IPS DF 6.9 (cell line): ENCODE data around the gene PLA2G4A.

Experiments
- DNase-seq: peaks from one replicate; pipeline ENCODE4 v3.0.0-alpha.2; 2013; ENCODE audit warnings: low read depth, low spot score
- H3K27ac ChIP-seq: one replicate; pipeline ENCODE4 v1.5.1; 2013; ENCODE audit warnings: low read length, control low read depth
- H3K27me3 ChIP-seq: 2 replicates; pipeline ENCODE4 v1.6.1; 2013; ENCODE audit warnings: mild to moderate bottlenecking, low read length; ENCODE audit not compliant: control insufficient read depth, insufficient read depth
- H3K36me3 ChIP-seq: 2 replicates; pipeline ENCODE4 v1.6.1; 2013; ENCODE audit warnings: low read length; ENCODE audit not compliant: control insufficient read depth, insufficient read depth
- H3K4me1 ChIP-seq: 2 replicates; pipeline ENCODE4 v1.6.1; 2013; ENCODE audit warnings: low read length; ENCODE audit not compliant: control insufficient read depth, insufficient read depth
- H3K4me3 ChIP-seq: 2 replicates; pipeline ENCODE4 v1.5.1; 2013; ENCODE audit warnings: mild to moderate bottlenecking, low read length
- H3K9me3 ChIP-seq: 2 replicates; pipeline ENCODE4 v1.6.1; 2013; ENCODE audit warnings: low read length, inconsistent platforms; ENCODE audit not compliant: control insufficient read depth, insufficient read depth
- WGBS: extraction: QIAGEN DNeasy Blood & Tissue Kit; methylation state at CpG from one replicate; pipeline ENCODE4 v1.1.7; 2013; ENCODE audit warnings: mixed read lengths, missing lambda C conversion rate; ENCODE audit not compliant: insufficient read length, insufficient coverage; 5-methylcytosine and 5-hydroxymethylcytosine counted together

The PLA2G4A gene

DNA sequence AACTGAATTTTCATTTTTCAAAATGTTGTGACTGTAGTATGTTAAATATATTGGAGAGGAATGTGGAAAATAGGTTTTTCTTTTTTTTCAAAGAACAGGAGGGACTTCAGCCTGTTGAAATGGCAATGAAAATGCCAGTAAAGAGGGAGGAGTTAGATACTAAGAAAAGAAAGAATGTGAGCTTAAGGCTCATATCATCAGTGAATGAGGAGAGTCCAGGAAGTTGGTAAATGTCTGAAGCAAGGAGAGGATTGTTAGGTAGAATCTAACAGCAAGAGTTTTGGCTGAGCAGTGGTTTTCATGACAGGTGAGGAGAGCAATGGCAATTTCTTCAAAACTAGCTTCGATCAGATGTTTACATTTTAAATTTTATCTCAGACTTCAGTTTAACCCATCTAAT, 43.0 kb downstream of the PLA2G4A start:
- no peak for DNase-seq
- H3K4me3 ChIP-seq: no peak overlapping the region
- H3K27me3 ChIP-seq: no peaks in the 10 kb centered on the region
- peaks cover 1% of the 10 kb centered on the region; the same call in 1 of the 2 replicates for H3K4me1 ChIP-seq
- no peak overlapping the region for H3K27ac ChIP-seq
- H3K36me3 ChIP-seq: no peaks in the 10 kb centered on the region
- H3K9me3 ChIP-seq: no peaks in the 10 kb centered on the region
- no CpG with 5 or more reads among the region's 1 CpG for WGBS

DNA sequence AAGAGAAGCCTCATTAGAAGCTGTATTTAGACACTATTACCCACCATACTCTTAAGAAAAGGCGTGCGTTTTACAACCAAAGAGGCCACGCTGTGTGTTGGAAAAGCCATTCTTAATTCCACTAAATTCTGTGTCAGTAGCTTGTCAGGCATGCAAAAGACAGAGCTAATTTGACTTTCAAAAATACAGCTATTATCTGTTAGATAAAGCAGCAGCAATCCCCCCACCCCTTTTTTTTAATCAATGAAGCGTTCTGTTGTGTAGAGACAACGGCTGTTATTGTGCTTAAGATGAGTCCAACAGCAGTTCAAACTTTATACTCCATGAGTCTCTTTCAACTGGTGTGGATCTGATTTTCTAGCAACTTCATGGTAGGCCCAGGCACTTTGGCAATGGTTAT, 43.5 kb downstream of the PLA2G4A start:
- H3K9me3 ChIP-seq: no peaks in the 10 kb centered on the region
- no peaks in the 10 kb centered on the region for H3K27me3 ChIP-seq
- H3K4me3 ChIP-seq: no peak overlapping the region
- no peak for DNase-seq
- H3K36me3 ChIP-seq: no peaks in the 10 kb centered on the region
- no peak overlapping the region for H3K27ac ChIP-seq
- no CpG with 5 or more reads among the region's 5 CpGs for WGBS
- H3K4me1 ChIP-seq: peaks cover 1% of the 10 kb centered on the region; the same call in 1 of the 2 replicates

DNA sequence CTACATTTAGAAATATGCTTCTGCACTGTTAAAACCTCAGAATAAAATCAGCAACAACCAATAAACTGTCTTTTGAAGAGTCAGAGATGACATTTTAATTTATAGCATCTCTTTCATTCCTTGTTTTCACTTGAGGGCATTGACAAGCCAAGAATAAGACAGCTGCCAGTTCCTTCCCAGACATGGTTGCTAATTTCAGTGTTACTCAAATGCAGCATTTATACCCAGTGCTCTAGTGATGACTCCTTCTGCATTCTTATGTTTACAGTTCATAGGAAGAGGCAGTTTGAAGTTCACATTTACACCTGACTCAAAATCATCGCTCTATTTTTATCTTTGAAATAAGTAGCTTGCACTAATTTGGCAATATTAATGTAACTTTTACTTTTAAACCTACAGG, 44.9 kb downstream of the PLA2G4A start:
- no CpG with 5 or more reads among the region's 1 CpG for WGBS
- Histone ChIP-seq H3K9me3 (no peaks in the 10 kb centered on the region), H3K36me3 (no peaks in the 10 kb centered on the region), H3K27ac (no peak overlapping the region), H3K4me1 (peaks cover 1% of the 10 kb centered on the region; the same call in 1 of the 2 replicates), H3K4me3 (no peak overlapping the region), H3K27me3 (no peaks in the 10 kb centered on the region)
- no peak for DNase-seq

DNA sequence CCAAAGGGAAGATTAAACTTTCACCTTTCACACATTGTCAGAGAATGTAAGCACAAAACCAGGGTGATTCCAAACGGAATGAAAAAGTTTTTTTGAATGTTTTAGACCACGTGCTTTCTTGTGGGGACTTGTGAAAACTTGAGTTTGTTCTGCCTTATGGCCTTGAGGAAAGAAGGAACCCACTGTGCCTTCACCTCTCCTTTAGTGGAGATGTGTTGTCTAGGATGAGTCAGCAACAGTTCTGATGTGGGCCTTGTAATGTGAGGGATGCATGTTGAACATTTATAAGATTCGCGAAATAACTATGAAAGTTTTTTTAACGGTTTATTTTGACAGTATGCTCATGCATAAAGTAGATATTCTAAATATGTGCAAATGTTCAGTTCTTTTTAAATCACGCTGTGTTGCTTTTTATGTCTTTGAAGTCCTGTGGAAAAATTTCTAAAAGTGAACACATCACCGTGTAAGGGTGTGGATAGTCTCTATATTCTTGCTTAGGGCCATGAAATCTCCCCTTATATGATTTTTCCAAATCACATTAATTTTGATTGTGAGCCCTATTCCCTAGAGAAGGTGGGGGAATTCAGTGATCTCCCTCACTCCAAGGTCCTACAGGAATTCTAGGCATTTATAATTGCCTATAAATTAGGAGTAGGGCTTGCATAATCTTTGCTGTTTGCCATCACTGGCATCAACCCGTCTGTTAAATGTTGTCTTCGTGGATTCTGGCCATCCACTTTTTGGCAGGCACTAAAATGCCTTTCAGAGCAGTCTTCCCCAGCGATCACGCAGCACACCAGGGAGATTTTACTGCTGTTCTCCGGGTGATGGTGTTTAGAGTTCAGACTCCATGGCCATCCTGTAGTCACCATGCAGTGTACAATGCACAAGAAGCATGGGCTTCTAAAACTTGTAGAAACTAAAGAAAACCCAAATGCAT, 47.4 kb downstream of the PLA2G4A start:
- H3K27me3 ChIP-seq: no peaks in the 10 kb centered on the region
- 100% methylated on average over 3 of the region's 12 CpGs for WGBS
- H3K36me3 ChIP-seq: no peaks in the 10 kb centered on the region
- H3K9me3 ChIP-seq: no peaks in the 10 kb centered on the region
- H3K27ac ChIP-seq: no peak overlapping the region
- no peak overlapping the region for H3K4me3 ChIP-seq
- H3K4me1 ChIP-seq: peaks cover 1% of the 10 kb centered on the region; the same call in 1 of the 2 replicates
- DNase-seq: no peak

DNA sequence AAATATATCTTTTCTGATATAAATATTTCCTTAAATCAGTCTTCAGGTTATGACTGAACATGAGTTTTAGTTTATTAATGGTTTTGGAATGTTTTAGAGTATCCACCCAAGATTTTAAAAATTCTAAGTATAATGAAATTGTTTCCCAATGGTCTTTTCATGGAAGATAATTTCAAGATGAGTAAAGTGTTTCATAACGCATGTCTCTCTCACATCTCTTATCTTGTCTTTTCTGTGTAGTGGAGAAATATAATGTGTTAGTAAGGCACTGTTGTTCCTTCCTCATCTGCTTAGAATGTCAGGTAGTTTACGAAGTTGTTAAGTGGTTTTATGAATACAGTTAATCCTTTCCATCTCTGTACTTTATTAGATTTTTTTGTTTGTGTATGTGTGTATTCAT, 49.6 kb downstream of the PLA2G4A start:
- no peak overlapping the region for H3K27ac ChIP-seq
- no peaks in the 10 kb centered on the region for H3K9me3 ChIP-seq
- no peaks in the 10 kb centered on the region for H3K27me3 ChIP-seq
- no peak for DNase-seq
- no CpG with 5 or more reads among the region's 2 CpGs for WGBS
- no peaks in the 10 kb centered on the region for H3K36me3 ChIP-seq
- peaks cover 2% of the 10 kb centered on the region; the same call in 1 of the 2 replicates for H3K4me1 ChIP-seq
- H3K4me3 ChIP-seq: no peak overlapping the region

DNA sequence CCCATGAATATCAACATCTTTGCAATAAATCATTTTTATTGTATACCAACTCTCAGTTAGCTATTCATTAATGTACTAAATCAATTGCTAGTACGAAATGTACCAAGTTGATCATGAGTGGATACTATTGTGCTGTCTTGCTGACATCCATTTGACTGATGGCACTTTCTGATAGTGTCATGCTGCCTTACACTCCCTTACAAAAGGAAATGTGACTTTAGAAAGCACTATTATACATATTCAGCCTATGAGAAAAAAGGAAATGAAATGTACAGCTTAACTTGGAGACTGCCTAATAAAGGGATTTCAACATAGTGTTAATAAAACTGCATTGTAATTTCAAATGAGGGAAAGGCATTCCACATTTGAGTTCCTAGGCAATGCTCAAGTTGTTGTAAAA, 52.2 kb downstream of the PLA2G4A start:
- WGBS: no CpG with 5 or more reads among the region's 1 CpG

DNA sequence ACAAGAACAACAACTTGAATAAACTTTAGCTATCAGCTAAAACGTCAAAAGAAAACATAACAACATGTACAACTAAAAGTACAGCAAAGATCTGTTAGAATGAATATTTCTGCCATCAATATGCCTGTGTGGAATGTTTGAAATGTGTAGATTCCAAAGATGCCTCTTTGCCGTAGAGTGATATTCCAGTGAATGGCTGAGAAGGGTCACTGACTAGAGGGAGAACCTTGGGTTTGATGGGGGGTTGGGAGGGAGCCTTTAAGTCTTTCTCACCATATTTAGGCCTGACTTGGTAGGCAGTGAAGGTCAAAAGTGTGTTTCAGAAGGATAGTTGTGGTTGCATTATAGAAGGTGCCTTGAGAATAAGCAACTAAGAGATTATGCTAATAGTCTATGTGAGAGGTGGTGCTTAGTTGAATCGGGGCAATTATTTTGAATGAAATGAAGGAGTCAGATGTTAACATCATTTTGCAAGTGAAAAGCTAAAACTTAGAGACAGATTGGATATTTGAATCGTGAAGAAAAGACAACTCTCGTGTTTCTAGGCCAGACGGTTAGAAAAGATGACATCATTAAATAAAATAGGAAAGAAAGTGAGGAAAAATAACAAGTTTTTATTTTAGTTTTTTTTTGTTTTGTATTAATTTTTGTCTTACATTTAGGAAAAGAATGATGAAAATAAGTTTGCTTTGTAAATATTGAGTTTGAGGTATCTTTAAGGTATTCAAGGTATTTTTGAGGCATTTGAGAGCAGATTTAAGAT, 53.8 kb downstream of the PLA2G4A start:
- H3K27ac ChIP-seq: no peak overlapping the region
- 100% methylated on average over 1 of the region's 6 CpGs for WGBS
- no peaks in the 10 kb centered on the region for H3K36me3 ChIP-seq
- H3K9me3 ChIP-seq: no peaks in the 10 kb centered on the region
- H3K4me1 ChIP-seq: peaks cover 2% of the 10 kb centered on the region; the same call in 1 of the 2 replicates
- no peak for DNase-seq
- H3K4me3 ChIP-seq: no peak overlapping the region
- no peaks in the 10 kb centered on the region for H3K27me3 ChIP-seq

More for the DNA sequence above, 52.2 kb downstream of the PLA2G4A start:
- DNase-seq: no peak
- H3K9me3 ChIP-seq: no peaks in the 10 kb centered on the region
- no peak overlapping the region for H3K27ac ChIP-seq
- H3K4me3 ChIP-seq: no peak overlapping the region
- peaks cover 2% of the 10 kb centered on the region; the same call in 1 of the 2 replicates for H3K4me1 ChIP-seq
- no peaks in the 10 kb centered on the region for H3K36me3 ChIP-seq
- no peaks in the 10 kb centered on the region for H3K27me3 ChIP-seq

DNA sequence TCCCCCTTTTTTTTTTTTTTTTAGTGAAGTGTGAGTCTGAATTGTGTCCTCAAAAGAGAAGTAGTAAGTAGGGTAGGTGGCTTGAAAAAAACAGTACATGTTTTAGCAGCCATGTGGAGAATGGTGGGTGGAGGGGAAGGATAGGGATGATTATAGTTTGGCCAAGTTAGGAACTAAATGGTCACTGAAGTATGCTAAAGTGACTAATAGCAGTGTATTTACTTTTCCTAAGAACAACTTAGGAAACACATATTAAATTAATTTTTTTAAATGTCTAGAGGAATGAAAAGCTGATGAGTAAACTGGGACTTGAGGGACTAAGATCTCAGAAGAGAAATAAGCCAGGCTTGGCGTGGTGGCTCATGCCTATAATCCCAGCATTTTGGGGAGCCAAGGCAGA, 55.5 kb downstream of the PLA2G4A start:
- peaks cover 2% of the 10 kb centered on the region; the same call in 1 of the 2 replicates for H3K4me1 ChIP-seq
- WGBS: no CpG with 5 or more reads among the region's 1 CpG
- DNase-seq: no peak
- H3K36me3 ChIP-seq: no peaks in the 10 kb centered on the region
- no peak overlapping the region for H3K4me3 ChIP-seq
- no peak overlapping the region for H3K27ac ChIP-seq
- no peaks in the 10 kb centered on the region for H3K27me3 ChIP-seq
- no peaks in the 10 kb centered on the region for H3K9me3 ChIP-seq

DNA sequence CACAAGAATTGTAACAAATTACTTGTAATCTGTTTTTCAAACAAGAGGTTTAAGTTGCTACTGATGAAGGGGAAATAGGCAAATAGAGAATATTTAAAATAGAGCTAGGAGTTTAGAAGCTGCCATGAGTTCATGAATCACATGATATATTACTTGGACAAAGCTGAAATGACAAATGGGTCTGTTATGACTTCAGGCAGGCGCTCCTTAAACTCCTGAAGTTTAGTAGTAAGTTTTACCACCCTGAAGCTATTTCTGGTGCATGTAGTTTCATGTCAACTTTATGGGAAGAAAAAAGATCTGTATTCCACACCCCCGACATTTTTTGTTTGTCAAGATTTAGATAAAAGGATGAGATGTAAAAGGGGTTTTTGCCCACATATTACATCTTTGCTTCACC, 58.5 kb downstream of the PLA2G4A start:
- no peak for DNase-seq
- H3K36me3 ChIP-seq: no peaks in the 10 kb centered on the region
- H3K4me1 ChIP-seq: peaks cover 2% of the 10 kb centered on the region; the same call in 1 of the 2 replicates
- no peak overlapping the region for H3K4me3 ChIP-seq
- H3K9me3 ChIP-seq: no peaks in the 10 kb centered on the region
- no peak overlapping the region for H3K27ac ChIP-seq
- H3K27me3 ChIP-seq: no peaks in the 10 kb centered on the region
- WGBS: no CpG with 5 or more reads among the region's 2 CpGs

DNA sequence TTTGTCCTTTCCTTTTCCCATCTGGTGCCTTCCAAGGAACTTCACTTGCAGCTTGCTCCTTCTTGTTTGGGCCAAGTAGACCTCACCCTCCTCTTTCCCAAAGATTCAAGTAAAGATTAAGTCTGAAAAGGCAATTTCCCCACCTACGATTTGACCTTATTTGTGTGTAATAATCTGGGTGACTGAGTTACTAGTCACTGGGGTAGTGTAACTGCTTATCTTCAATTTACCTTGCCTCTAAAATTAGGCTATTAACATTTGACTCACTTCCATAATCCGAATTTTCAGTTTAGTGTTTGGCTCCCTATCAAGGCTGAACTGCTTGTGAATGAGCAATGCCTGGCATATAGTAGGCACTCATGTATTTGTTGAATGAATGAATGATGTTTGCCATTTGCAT, 59.6 kb downstream of the PLA2G4A start:
- DNase-seq: no peak
- no CpG with 5 or more reads among the region's 2 CpGs for WGBS
- Histone ChIP-seq H3K9me3 (no peaks in the 10 kb centered on the region), H3K27ac (no peak overlapping the region), H3K36me3 (no peaks in the 10 kb centered on the region), H3K4me3 (no peak overlapping the region), H3K4me1 (no peaks in the 10 kb centered on the region), H3K27me3 (no peaks in the 10 kb centered on the region)
